ENCODE measurements around the gene NCOA1.
"Not testable (repeated sequence)": the region's sequence is repeated elsewhere in the genome, so short reads cannot be mapped to it uniquely, and the experiment has no call there.

NCOA1 gene

DNA sequence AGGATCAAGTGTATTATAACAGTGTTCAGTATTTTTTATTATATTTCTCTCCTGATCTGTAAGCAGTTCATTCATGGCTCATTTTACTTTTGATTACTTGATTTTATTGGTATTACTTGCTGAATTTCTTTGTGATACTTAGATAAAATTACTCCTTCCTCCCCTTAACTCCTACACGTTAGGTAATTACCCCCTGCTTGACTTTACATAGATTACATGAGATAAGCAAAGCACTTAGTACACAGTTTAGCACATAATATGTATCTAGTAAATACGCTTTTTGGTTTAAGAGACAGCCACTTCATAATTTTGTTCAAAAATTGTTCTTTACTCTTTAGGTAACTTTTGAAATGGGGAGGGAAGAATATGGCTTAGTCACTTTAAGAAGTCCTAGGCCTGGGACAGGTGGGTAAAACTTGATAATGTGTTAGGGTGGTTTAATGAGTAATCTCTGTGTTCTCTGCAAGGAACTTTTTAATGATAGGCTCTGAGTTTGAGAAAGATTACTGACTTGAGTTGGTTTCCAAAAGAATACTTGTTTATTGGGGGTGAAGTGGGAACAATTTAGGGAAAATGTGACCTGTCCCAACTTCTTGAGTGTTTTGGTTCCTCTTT, 80.9 kb downstream of the NCOA1 start:
- no peak overlapping the region for H3K4me3 ChIP-seq (replicated peaks; ENCODE audit: low read depth, low read length)
- DNase-seq (ENCODE audit: low read depth): no peak
- TF ChIP-seq, protein P1, sequence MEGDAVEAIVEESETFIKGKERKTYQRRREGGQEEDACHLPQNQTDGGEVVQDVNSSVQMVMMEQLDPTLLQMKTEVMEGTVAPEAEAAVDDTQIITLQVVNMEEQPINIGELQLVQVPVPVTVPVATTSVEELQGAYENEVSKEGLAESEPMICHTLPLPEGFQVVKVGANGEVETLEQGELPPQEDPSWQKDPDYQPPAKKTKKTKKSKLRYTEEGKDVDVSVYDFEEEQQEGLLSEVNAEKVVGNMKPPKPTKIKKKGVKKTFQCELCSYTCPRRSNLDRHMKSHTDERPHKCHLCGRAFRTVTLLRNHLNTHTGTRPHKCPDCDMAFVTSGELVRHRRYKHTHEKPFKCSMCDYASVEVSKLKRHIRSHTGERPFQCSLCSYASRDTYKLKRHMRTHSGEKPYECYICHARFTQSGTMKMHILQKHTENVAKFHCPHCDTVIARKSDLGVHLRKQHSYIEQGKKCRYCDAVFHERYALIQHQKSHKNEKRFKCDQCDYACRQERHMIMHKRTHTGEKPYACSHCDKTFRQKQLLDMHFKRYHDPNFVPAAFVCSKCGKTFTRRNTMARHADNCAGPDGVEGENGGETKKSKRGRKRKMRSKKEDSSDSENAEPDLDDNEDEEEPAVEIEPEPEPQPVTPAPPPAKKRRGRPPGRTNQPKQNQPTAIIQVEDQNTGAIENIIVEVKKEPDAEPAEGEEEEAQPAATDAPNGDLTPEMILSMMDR (IDR thresholded peaks at IDR 0.05; ENCODE audit: low read length, missing control alignments): no peak

DNA sequence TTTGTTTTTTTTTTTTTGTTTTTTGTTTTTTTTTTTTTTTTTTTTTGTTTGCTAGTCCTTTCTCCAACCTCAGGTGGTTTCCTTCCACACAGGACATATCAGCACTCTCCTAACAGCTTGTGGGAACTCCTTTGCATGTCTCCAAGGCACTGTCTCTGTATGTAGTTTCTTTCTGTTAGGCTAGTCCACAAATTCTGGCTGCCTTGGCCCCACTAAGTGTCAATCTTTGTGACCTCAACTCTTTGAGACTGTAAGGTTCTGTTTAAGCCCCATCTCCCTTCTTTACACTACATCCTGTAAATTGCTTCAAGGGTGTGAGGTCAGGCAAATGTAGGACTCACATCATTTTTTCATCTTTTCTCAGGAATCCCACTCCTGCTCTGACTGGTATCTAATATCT, 85.1 kb downstream of the NCOA1 start:
- no peak overlapping the region for H3K4me3 ChIP-seq (replicated peaks; ENCODE audit: low read depth, low read length)
- DNase-seq (ENCODE audit: low read depth): no peak
- TF ChIP-seq, protein P1 (IDR thresholded peaks at IDR 0.05; ENCODE audit: low read length, missing control alignments): no peak

GRCh38 chr2:24576617-24577016, 85.6 kb downstream of the NCOA1 start:
- TF ChIP-seq, protein P1 (IDR thresholded peaks at IDR 0.05; ENCODE audit: low read length, missing control alignments): no peak
- no peak for DNase-seq (ENCODE audit: low read depth)
- H3K4me3 ChIP-seq (replicated peaks; ENCODE audit: low read depth, low read length): no peak overlapping the region

DNA sequence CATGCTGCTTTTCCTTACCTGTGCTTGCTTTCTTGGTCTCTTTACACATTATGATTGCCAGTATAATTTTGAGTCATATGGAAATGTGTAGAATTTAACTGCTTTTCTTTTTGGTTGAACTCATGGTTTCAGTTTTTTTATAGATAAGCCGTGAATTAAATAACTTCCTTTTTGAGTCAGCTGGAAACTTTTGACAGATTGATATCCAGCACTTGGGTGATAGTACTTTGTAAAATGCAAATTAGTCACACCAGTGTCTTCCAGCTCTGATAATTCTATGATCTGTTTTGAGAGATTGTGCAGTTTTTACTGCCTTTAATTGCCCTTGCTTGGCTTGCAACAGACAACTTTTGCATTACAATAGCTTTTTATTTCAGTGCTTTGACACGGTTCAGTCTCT, 86.4 kb downstream of the NCOA1 start:
- TF ChIP-seq, protein P1 (IDR thresholded peaks at IDR 0.05; ENCODE audit: low read length, missing control alignments): no peak
- no peak for DNase-seq (ENCODE audit: low read depth)
- no peak overlapping the region for H3K4me3 ChIP-seq (replicated peaks; ENCODE audit: low read depth, low read length)

- DNase-seq (ENCODE audit: low read depth): no peak
- H3K4me3 ChIP-seq (replicated peaks; ENCODE audit: low read depth, low read length): no peak overlapping the region
- TF ChIP-seq, protein P1 (IDR thresholded peaks at IDR 0.05; ENCODE audit: low read length, missing control alignments): no peak
Measured at GRCh38 chr2:24579053-24579803, 88.2 kb downstream of the NCOA1 start.

GRCh38 chr2:24580561-24580960, 89.5 kb downstream of the NCOA1 start:
- H3K4me3 ChIP-seq (replicated peaks; ENCODE audit: low read depth, low read length): no peak overlapping the region
- DNase-seq (ENCODE audit: low read depth): no peak
- TF ChIP-seq, protein P1 (IDR thresholded peaks at IDR 0.05; ENCODE audit: low read length, missing control alignments): no peak

DNA sequence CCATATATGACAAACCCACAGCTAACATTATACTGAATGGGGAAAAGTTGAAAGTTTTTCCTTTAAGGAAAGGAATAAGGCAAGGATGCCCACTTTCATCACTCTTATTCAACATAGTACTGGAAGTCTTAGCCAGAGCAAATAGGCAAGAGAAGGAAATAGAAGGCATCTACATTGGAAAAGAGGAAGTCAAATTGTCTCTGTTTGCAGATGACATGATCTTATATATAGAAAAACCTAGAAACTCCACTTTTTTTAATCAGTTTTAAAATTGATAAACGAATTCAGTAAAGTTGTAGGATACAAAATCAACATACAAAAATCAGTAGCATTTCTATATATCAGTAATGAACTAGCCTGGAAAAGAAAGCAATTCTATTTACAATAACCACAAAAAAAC, 90.9 kb downstream of the NCOA1 start:
- H3K4me3 ChIP-seq (replicated peaks; ENCODE audit: low read depth, low read length); DNase-seq (ENCODE audit: low read depth): not testable (repeated sequence)
